Pons (tissue), 1 donor: ENCODE measurements around the gene SVEP1.
A peak's percentile ranks its signal among the peaks of the same experiment; 100 is the strongest.
"Not testable (repeated sequence)": the region's sequence is repeated elsewhere in the genome, so short reads cannot be mapped to it uniquely, and the experiment has no call there.

ENCODE experiments used
- DNase-seq: peaks from one replicate; pipeline ENCODE4 v3.0.0-alpha.2; 2016; ENCODE audit warnings: low spot score

Gene SVEP1

GRCh38 chr9:110579034-110579861, at the start of gene SVEP1:
Gene SVEP1, minus strand, starts transcription at chr9:110579741. Its CDS starts 198 bp downstream, at chr9:110579543.
- DNase-seq: peak; percentile 41

- DNase-seq: no peak
Measured at GRCh38 chr9:110626101-110626829, 46.7 kb upstream of the SVEP1 start.

GRCh38 chr9:110623462-110624025, 44.0 kb upstream of the SVEP1 start:
- peak; percentile 88 for DNase-seq

- no peak for DNase-seq
Measured at GRCh38 chr9:110622368-110622767, 42.8 kb upstream of the SVEP1 start.

GRCh38 chr9:110620726-110621125, 41.2 kb upstream of the SVEP1 start:
- no peak for DNase-seq

- DNase-seq: no peak
Measured at GRCh38 chr9:110619831-110620230, 40.3 kb upstream of the SVEP1 start.

- DNase-seq: no peak
Measured at GRCh38 chr9:110615498-110615897, 36.0 kb upstream of the SVEP1 start.

GRCh38 chr9:110614576-110614975, 35.0 kb upstream of the SVEP1 start:
- DNase-seq: not testable (repeated sequence)

GRCh38 chr9:110606179-110606790, 26.7 kb upstream of the SVEP1 start:
- no peak for DNase-seq

GRCh38 chr9:110605565-110605964, 26.0 kb upstream of the SVEP1 start:
- DNase-seq: no peak

- peak; percentile 50 for DNase-seq
Measured at GRCh38 chr9:110604171-110604601, 24.6 kb upstream of the SVEP1 start.

GRCh38 chr9:110602281-110602680, 22.7 kb upstream of the SVEP1 start:
- no peak for DNase-seq

GRCh38 chr9:110601098-110601497, 21.6 kb upstream of the SVEP1 start:
- no peak for DNase-seq

GRCh38 chr9:110599468-110599867, 19.9 kb upstream of the SVEP1 start:
- no peak for DNase-seq

GRCh38 chr9:110592044-110592830, 12.7 kb upstream of the SVEP1 start:
- DNase-seq: no peak

- DNase-seq: no peak
Measured at GRCh38 chr9:110591526-110591925, 12.0 kb upstream of the SVEP1 start.

GRCh38 chr9:110590816-110591215, 11.3 kb upstream of the SVEP1 start:
- DNase-seq: no peak

- no peak for DNase-seq
Measured at GRCh38 chr9:110588296-110588695, 8.8 kb upstream of the SVEP1 start.

GRCh38 chr9:110583237-110583636, 3.7 kb upstream of the SVEP1 start:
- DNase-seq: no peak

GRCh38 chr9:110582156-110582555, 2.6 kb upstream of the SVEP1 start:
- DNase-seq: no peak

GRCh38 chr9:110580850-110581249, 1.3 kb upstream of the SVEP1 start:
- no peak for DNase-seq

GRCh38 chr9:110579862-110580219, 300 bp upstream of the SVEP1 start:
- DNase-seq: no peak
